HepG2 (cell line): ENCODE results near the gene EFNA4. TPM values are rescaled to one million over a fixed set of nuclear protein-coding genes. Genes with fewer than 3 reads are reported as not detected.

Experiments used
- BHLHE40 ChIP-seq: IDR thresholded peaks from 2 replicates; pipeline ENCODE4 v1.6.1; 2011; ENCODE audit warnings: low read length, improper control_type of control experiment
- CAMTA2 ChIP-seq: sonication (generic); formaldehyde crosslinking; IDR thresholded peaks from 2 replicates; pipeline ENCODE4 v1.4.0; 2020; ENCODE audit warnings: mild to moderate bottlenecking, missing genetic modification reagents, borderline replicate concordance
- DNMT1 ChIP-seq: sonication (generic); formaldehyde crosslinking; IDR thresholded peaks from 2 replicates; pipeline ENCODE4 v1.5.1; 2020; ENCODE audit warnings: mild to moderate bottlenecking, missing genetic modification reagents
- EEA1 ChIP-seq: sonication (generic); formaldehyde crosslinking; IDR thresholded peaks from 2 replicates; pipeline ENCODE4 v1.5.1; 2020; ENCODE audit warnings: mild to moderate bottlenecking, missing genetic modification reagents, borderline replicate concordance
- HOXA5 ChIP-seq: sonication (generic); formaldehyde crosslinking; IDR thresholded peaks from 2 replicates; pipeline ENCODE4 v1.4.0; 2020; ENCODE audit warnings: missing genetic modification reagents
- IRF2 ChIP-seq: IDR thresholded peaks from 2 replicates; pipeline ENCODE4 v1.6.1; 2018; ENCODE audit warnings: missing genetic modification reagents, missing compliant biosample characterization
- JUNB ChIP-seq: sonication (generic); formaldehyde crosslinking; IDR thresholded peaks from 2 replicates; pipeline ENCODE4 v1.8.0; 2022; ENCODE audit warnings: missing genetic modification reagents, mild to moderate bottlenecking, borderline replicate concordance
- MEIS1 ChIP-seq: sonication (generic); formaldehyde crosslinking; IDR thresholded peaks from 2 replicates; pipeline ENCODE4 v1.9.0; 2021; ENCODE audit warnings: mild to moderate bottlenecking, missing genetic modification reagents, moderate library complexity, borderline replicate concordance
- MXI1 ChIP-seq: IDR thresholded peaks from 3 replicates; pipeline ENCODE4 v1.6.1; 2012; ENCODE audit warnings: low read depth, low read length, inconsistent platforms, borderline replicate concordance
- NFE2L2 ChIP-seq: fragments of 150-350 bp; IDR thresholded peaks from 2 replicates; pipeline ENCODE4 v1.6.1; 2014; ENCODE audit warnings: low read length
- NR2F2 ChIP-seq: IDR thresholded peaks from 2 replicates; pipeline ENCODE4 v1.6.1; 2012; ENCODE audit warnings: low read depth, inconsistent platforms, borderline replicate concordance
- SIX4 ChIP-seq: sonication (generic); formaldehyde crosslinking; IDR thresholded peaks from 2 replicates; pipeline ENCODE4 v1.4.0; 2020; ENCODE audit warnings: missing genetic modification reagents
- SNAPC2 ChIP-seq: sonication (generic); formaldehyde crosslinking; IDR thresholded peaks from 2 replicates; pipeline ENCODE4 v1.8.1; 2022; ENCODE audit warnings: mild to moderate bottlenecking, missing genetic modification reagents
- SRSF1 ChIP-seq: fragments of 200-400 bp; formaldehyde crosslinking; optimal IDR thresholded peaks from 2 replicates; pipeline ENCODE3; 2017; ENCODE audit warnings: mild to moderate bottlenecking, low read depth, low read length, moderate library complexity
- TCF7 ChIP-seq: sonication (generic); IDR thresholded peaks from 2 replicates; pipeline ENCODE4 v1.6.1; 2016; ENCODE audit warnings: antibody characterized with exemption, low read depth
- TMF1 ChIP-seq: sonication (generic); formaldehyde crosslinking; IDR thresholded peaks from 2 replicates; pipeline ENCODE4 v1.8.1; 2022; ENCODE audit warnings: low read depth, missing genetic modification reagents
- ZBTB21 ChIP-seq: sonication (generic); formaldehyde crosslinking; IDR thresholded peaks from 2 replicates; pipeline ENCODE4 v1.4.0; 2020; ENCODE audit warnings: missing genetic modification reagents
- ZEB1 ChIP-seq: IDR thresholded peaks from 2 replicates; pipeline ENCODE4 v1.6.1; 2012; ENCODE audit warnings: mild to moderate bottlenecking, low read depth, inconsistent platforms; ENCODE audit not compliant: insufficient replicate concordance
- ZNF33A ChIP-seq: sonication (generic); formaldehyde crosslinking; IDR thresholded peaks from 2 replicates; pipeline ENCODE4 v1.5.1; 2020; ENCODE audit warnings: missing genetic modification reagents, mild to moderate bottlenecking, moderate library complexity, borderline replicate concordance
- ZNF451 ChIP-seq: sonication (generic); formaldehyde crosslinking; IDR thresholded peaks from 2 replicates; pipeline ENCODE4 v1.5.0; 2020; ENCODE audit warnings: mild to moderate bottlenecking, missing genetic modification reagents
- ZNF556 ChIP-seq: sonication (generic); formaldehyde crosslinking; IDR thresholded peaks from 2 replicates; pipeline ENCODE4 v1.4.0; 2020; ENCODE audit warnings: mild to moderate bottlenecking, missing genetic modification reagents, borderline replicate concordance
- ZNF619 ChIP-seq: sonication (generic); formaldehyde crosslinking; IDR thresholded peaks from 2 replicates; pipeline ENCODE4 v1.4.0; 2020; ENCODE audit warnings: mild to moderate bottlenecking, missing genetic modification reagents
- ZNF660 ChIP-seq: sonication (generic); formaldehyde crosslinking; IDR thresholded peaks from 2 replicates; pipeline ENCODE4 v1.5.1; 2020; ENCODE audit warnings: mild to moderate bottlenecking, low read depth, missing genetic modification reagents, borderline replicate concordance
- polyA plus RNA-seq, 8 experiments: library from polyadenylated mRNA; depleted of rRNA in 3 of 8; stranded (reverse) in 7 of 8; unstranded in 1 of 8; fragments of >200 nt; fragmentation: Illumina TruSeq in 4 of 8; extraction: Trizol in 4 of 8; gene quantifications; 2 replicates each; pipeline versions ENCODE4 v1.2.1 to v1.2.3, GENCODE V29; 2011 to 2016; ENCODE audit warnings: low read depth in 4 of 8, missing spikeins in 1 of 8, mixed read lengths in 1 of 8; ENCODE audit not compliant: insufficient read depth in 1 of 8
- total RNA-seq, 5 experiments: library from RNA; depleted of rRNA; stranded (reverse); fragments of >200 nt; fragmentation: Illumina TruSeq; extraction: Trizol; gene quantifications; 2 replicates each; pipeline ENCODE4 v1.2.3, GENCODE V29; 2016; ENCODE audit warnings: low read depth in 1 of 5
- TF ChIP-seq, protein P1 (sequence below): sonication (generic); formaldehyde crosslinking; IDR thresholded peaks from 2 replicates; pipeline ENCODE4 v1.8.0; 2022; ENCODE audit warnings: missing genetic modification reagents, mild to moderate bottlenecking, borderline replicate concordance
- TF ChIP-seq, protein P2 (sequence below): IDR thresholded peaks from 2 replicates; pipeline ENCODE4 v1.6.1; 2016; ENCODE audit warnings: missing biosample characterization, missing genetic modification reagents, low read depth
- TF ChIP-seq, protein P3 (sequence below): sonication (generic); formaldehyde crosslinking; IDR thresholded peaks from 2 replicates; pipeline ENCODE4 v1.8.1; 2023; ENCODE audit warnings: missing genetic modification reagents, inconsistent platforms, borderline replicate concordance

Gene EFNA4
- total and polyA plus RNA-seq, 2 of the 13 experiments (the other 11 are each of a cell fraction or from before 2014, with no cell fraction given): 12.0 to 17.2 TPM

DNA sequence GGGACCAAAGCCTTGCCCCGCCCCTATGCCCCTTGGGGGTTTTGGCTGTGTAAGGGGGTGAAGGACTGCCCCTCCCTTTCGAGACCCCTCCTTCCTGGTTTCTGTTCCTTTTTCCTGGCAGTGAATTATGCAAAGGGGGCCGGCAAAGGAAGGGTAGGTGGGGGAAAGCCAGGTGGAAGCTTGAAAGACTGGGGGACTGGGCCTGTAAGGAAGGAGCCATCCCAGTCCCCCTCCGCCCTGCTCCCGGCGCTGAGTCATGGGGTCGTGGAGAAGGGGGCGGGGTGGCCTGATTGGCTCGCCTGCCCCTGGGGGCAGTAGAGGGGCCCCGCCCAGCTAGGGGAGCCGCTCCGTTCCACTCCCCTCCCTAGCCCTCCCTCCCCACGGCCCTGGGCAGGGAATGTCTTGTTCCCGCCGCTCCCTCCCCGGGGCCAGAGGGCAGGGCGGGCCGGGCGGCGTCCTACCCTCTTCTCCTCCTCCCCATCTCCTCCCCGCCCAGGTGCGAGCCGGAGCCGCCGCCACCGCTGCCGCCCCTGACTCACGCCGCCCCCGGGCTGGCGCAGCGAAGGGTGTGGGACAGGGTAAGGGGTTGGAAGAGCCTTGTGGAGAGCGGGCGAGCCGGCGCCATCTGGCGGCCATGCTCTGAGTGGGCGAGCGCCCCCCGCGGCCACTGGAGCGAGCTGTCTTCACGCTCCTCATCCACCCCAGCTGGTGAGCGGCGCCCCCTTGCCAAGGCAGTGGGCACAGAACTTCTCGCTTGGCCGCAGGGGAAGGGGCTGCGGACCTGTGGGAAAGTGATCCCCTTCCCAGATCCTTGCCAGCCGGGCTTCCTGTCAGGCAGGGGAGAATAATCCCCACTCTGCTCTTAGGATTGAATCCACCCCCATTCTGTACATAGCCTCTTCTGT lies 46.2 kb upstream of the EFNA4 start (continued):
- TF ChIP-seq DNMT1 (CRISPR knock-in tag) (peak; percentile 85; the same call in 1 of the 2 replicates), TMF1 (CRISPR knock-in tag) (no peak), EEA1 (CRISPR knock-in tag) (no peak), SRSF1 (peak; percentile 83), ZNF33A (CRISPR knock-in tag) (no peak), ZNF660 (no peak), ZNF619 (0 out of 2 replicates have a peak, but pooled peaks have one; percentile 42), SNAPC2 (CRISPR knock-in tag) (no peak), JUNB (CRISPR knock-in tag) (no peak), ZNF451 (CRISPR knock-in tag) (peak; percentile 92), BHLHE40 (peak; percentile 49; the same call in 1 of the 2 replicates), NFE2L2 (no peak), TCF7 (no peak; the same call in 1 of the 2 replicates), IRF2 (CRISPR knock-in tag) (peak; percentile 94), SIX4 (no peak), MEIS1 (CRISPR knock-in tag) (no peak; the same call in 1 of the 2 replicates), HOXA5 (CRISPR knock-in tag) (peak; percentile 90), ZBTB21 (CRISPR knock-in tag) (no peak), ZEB1 (peak; percentile 85), CAMTA2 (0 out of 2 replicates have a peak, but pooled peaks have one; percentile 44), ZNF556 (CRISPR knock-in tag) (peak; percentile 88; the same call in 1 of the 2 replicates), MXI1 (no peak; the same call in 2 of the 3 replicates), NR2F2 (no peak)
- TF ChIP-seq, protein P1, sequence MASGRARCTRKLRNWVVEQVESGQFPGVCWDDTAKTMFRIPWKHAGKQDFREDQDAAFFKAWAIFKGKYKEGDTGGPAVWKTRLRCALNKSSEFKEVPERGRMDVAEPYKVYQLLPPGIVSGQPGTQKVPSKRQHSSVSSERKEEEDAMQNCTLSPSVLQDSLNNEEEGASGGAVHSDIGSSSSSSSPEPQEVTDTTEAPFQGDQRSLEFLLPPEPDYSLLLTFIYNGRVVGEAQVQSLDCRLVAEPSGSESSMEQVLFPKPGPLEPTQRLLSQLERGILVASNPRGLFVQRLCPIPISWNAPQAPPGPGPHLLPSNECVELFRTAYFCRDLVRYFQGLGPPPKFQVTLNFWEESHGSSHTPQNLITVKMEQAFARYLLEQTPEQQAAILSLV: peak; percentile 69; the same call in 1 of the 2 replicates
- TF ChIP-seq, protein P2, sequence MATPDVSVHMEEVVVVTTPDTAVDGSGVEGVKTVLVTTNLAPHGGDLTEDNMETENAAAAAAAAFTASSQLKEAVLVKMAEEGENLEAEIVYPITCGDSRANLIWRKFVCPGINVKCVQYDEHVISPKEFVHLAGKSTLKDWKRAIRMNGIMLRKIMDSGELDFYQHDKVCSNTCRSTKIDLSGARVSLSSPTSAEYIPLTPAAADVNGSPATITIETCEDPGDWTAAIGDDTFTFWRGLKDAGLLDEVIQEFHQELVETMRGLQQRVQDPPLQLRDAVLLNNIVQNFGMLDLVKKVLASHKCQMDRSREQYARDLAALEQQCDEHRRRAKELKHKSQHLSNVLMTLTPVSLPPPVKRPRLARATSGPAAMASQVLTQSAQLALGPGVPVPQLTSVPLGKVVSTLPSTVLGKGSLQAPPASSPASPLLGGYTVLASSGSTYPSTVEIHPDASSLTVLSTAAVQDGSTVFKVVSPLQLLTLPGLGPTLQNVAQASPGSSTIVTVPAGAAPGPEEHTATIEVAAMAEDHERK: no peak
- TF ChIP-seq, protein P3, sequence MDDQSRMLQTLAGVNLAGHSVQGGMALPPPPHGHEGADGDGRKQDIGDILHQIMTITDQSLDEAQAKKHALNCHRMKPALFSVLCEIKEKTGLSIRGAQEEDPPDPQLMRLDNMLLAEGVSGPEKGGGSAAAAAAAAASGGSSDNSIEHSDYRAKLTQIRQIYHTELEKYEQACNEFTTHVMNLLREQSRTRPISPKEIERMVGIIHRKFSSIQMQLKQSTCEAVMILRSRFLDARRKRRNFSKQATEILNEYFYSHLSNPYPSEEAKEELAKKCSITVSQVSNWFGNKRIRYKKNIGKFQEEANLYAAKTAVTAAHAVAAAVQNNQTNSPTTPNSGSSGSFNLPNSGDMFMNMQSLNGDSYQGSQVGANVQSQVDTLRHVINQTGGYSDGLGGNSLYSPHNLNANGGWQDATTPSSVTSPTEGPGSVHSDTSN (CRISPR knock-in tag): no peak
